PC-3 (cell line): ENCODE data around the gene PDZK1IP1.

Experiments used
- EZH2 ChIP-seq: fragments of 300-600 bp; sonication (generic); IDR thresholded peaks from one replicate; pipeline ENCODE4 v1.6.1; 2017; ENCODE audit warnings: antibody characterized with exemption, mild to moderate bottlenecking, low read length; ENCODE audit not compliant: unreplicated experiment
- TF ChIP-seq, protein P1 (sequence below): fragments of 300-600 bp; sonication (generic); conservative IDR thresholded peaks from 2 replicates; pipeline ENCODE4 v1.5.1; 2017; ENCODE audit warnings: antibody characterized with exemption, low read depth, mild to moderate bottlenecking, low read length

DNA sequence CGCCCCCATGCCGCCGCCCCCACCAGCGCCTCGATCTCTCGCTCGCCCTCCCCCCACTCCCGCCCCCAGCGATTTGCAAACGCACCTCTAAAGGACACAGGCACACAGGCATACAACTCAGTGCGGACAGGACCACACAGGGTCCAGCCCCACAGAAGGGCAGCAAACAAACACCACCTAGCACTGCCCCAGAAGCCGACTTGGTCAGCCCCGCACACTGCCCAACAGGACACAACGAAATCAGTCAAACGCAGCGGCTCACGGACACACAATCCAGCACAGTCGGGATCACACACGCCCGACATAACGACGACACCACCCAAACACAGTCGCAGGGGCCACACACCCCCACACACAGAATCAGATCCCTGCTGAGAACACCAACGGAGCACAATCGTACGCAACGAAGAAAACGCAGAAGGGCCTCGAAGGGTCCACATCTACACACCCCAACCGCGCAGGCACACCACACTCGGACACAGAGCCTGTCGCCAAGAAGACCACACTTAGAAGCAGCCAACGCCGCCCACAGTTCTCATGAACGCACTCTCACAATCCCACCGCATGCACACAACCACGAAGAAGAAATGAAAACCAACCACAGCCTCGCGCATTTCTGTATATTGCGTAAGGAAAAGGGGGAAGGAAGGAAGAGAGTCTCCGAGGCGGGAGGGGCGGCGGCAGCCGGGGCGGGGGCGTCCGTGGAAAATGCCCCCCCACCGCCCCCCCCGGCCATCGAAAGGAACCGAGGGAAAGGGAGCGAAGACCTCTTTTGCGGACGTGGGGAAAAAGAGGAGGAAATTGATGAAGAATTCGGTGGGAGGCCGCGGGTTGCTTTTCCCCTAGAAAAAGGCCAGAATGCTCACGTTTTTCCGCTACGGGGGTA, 41.7 kb upstream of the PDZK1IP1 start:
- no peak for TF ChIP-seq EZH2
- TF ChIP-seq, protein P1, sequence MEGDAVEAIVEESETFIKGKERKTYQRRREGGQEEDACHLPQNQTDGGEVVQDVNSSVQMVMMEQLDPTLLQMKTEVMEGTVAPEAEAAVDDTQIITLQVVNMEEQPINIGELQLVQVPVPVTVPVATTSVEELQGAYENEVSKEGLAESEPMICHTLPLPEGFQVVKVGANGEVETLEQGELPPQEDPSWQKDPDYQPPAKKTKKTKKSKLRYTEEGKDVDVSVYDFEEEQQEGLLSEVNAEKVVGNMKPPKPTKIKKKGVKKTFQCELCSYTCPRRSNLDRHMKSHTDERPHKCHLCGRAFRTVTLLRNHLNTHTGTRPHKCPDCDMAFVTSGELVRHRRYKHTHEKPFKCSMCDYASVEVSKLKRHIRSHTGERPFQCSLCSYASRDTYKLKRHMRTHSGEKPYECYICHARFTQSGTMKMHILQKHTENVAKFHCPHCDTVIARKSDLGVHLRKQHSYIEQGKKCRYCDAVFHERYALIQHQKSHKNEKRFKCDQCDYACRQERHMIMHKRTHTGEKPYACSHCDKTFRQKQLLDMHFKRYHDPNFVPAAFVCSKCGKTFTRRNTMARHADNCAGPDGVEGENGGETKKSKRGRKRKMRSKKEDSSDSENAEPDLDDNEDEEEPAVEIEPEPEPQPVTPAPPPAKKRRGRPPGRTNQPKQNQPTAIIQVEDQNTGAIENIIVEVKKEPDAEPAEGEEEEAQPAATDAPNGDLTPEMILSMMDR, result no peak
